ENCODE measurements around the gene AFF4. TPM values are rescaled to one million over a fixed set of nuclear protein-coding genes. Genes with fewer than 3 reads are reported as not detected.

Gene AFF4
- total RNA-seq, 1 donor from 2014 or later = 63.0 TPM

DNA sequence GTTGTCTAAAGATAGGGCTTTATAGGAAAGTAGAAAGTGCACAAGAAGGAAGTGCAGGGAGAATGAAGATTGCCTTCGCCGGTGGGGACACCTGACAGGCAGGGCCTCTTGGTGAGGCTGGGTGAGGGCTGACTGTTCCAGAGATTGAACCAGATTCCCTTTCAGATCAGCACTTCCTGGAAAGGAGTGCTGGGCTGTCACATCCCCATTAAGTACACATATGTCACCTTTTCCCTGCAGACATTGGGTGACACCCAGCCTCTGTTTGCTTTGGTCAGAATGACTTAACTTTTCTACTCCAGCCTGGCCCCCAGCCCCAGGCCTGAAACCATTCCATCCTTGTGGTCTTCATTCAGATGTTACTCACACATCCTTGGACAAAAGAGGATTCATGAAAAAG, 125.6 kb downstream of the AFF4 start:
- Histone ChIP-seq H3K9me3 (no peaks in the 10 kb centered on the region), H3K27me3 (no peaks in the 10 kb centered on the region), H3K4me3 (no peak overlapping the region), H3K4me1 (no peaks in the 10 kb centered on the region), H3K36me3 (no peaks in the 10 kb centered on the region), H3K27ac (no peak overlapping the region)
- DNase-seq (ENCODE audit: low spot score in 2 of 2) = peak in 1 of 2 donors; percentile 7
- intact Hi-C loops (cut with DNase I) = no loop called here
- TF ChIP-seq, protein P1, sequence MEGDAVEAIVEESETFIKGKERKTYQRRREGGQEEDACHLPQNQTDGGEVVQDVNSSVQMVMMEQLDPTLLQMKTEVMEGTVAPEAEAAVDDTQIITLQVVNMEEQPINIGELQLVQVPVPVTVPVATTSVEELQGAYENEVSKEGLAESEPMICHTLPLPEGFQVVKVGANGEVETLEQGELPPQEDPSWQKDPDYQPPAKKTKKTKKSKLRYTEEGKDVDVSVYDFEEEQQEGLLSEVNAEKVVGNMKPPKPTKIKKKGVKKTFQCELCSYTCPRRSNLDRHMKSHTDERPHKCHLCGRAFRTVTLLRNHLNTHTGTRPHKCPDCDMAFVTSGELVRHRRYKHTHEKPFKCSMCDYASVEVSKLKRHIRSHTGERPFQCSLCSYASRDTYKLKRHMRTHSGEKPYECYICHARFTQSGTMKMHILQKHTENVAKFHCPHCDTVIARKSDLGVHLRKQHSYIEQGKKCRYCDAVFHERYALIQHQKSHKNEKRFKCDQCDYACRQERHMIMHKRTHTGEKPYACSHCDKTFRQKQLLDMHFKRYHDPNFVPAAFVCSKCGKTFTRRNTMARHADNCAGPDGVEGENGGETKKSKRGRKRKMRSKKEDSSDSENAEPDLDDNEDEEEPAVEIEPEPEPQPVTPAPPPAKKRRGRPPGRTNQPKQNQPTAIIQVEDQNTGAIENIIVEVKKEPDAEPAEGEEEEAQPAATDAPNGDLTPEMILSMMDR (IDR thresholded peaks at IDR 0.05) = no peak

DNA sequence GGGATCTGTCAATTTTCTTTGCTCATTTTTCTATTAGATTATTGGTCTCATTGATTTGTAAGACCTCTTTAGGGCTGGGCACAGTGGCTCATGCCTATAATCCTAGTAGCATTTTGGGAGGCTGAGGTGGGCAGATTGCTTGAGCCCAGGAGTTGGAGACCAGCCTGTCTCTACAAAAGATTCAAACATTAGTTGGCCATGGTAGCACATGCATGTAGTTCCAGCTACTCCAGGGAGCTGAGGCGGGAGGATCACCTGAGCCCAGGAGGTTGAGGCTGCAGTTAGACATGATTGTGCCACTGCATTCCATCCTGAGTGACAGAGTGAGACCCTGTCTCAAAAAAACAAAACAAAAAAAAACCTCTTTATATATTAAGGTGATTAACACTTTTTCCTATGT, 126.6 kb downstream of the AFF4 start:
- H3K4me1 ChIP-seq = no peaks in the 10 kb centered on the region
- peak in 1 of 2 donors; percentile 3 for DNase-seq (ENCODE audit: low spot score in 2 of 2)
- no peaks in the 10 kb centered on the region for H3K9me3 ChIP-seq
- H3K27me3 ChIP-seq = no peaks in the 10 kb centered on the region
- no peaks in the 10 kb centered on the region for H3K36me3 ChIP-seq
- TF ChIP-seq, protein P1 (IDR thresholded peaks at IDR 0.05) = no peak
- no peak overlapping the region for H3K27ac ChIP-seq
- H3K4me3 ChIP-seq = no peak overlapping the region
- intact Hi-C loops (cut with DNase I) = no loop called here

DNA sequence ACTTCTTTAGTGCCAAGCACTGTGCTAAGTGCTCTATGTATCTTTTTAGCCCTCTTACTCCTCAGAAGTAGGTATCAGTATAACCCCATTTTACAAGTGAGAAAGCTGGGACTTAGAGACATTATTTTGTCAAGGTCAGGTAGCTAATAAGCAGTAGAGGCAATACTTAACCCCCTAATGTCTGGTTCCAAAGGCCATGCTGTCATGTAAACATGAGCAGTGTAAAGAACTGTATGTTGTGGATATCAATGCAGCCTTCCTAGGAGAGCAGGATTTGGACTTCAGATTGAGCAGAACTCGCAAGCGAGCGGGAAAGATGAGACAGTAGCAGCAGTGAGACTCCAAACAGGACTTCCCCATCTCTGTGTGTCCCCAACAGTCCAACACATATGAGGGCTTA, 129.4 kb downstream of the AFF4 start:
- DNase-seq (ENCODE audit: low spot score in 2 of 2) = no peak
- Histone ChIP-seq H3K4me3 (no peak overlapping the region), H3K27ac (no peak overlapping the region), H3K9me3 (no peaks in the 10 kb centered on the region), H3K36me3 (no peaks in the 10 kb centered on the region), H3K4me1 (peaks cover 5 to 9% of the 10 kb centered on the region in 2 donors), H3K27me3 (no peaks in the 10 kb centered on the region)
- TF ChIP-seq, protein P1 (IDR thresholded peaks at IDR 0.05) = no peak
- intact Hi-C loops (cut with DNase I) = loop anchor here (5.0 kb wide), 1 partner anchor 48 kb away; no protein-coding TSS in a partner anchor

DNA sequence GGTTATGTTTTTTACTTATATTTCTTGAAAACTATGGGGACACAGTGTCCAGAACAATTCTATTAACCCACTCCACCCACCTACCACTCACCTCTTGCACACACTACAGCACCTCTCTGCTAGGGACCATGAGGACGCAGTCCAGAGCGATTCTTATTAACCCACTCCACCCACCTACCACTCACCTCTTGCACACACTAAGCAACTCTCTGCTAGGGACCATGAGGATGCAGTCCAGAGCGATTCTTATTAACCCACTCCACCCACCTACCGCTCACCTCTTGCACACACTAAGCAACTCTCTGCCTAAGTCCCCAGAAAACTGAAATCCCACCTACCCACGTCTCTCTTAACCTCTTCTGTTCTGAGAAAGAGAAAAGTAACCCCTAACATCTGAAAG, 130.8 kb downstream of the AFF4 start:
- Histone ChIP-seq H3K9me3 (no peaks in the 10 kb centered on the region), H3K4me1 (peaks cover 5 to 9% of the 10 kb centered on the region in 2 donors), H3K4me3 (no peak overlapping the region), H3K27ac (no peak overlapping the region), H3K27me3 (no peaks in the 10 kb centered on the region), H3K36me3 (no peaks in the 10 kb centered on the region)
- DNase-seq (ENCODE audit: low spot score in 2 of 2) = no peak
- intact Hi-C loops (cut with DNase I) = loop anchor here (5.0 kb wide), 1 partner anchor 50 kb away; no protein-coding TSS in a partner anchor
- TF ChIP-seq, protein P1 (IDR thresholded peaks at IDR 0.05) = no peak

DNA sequence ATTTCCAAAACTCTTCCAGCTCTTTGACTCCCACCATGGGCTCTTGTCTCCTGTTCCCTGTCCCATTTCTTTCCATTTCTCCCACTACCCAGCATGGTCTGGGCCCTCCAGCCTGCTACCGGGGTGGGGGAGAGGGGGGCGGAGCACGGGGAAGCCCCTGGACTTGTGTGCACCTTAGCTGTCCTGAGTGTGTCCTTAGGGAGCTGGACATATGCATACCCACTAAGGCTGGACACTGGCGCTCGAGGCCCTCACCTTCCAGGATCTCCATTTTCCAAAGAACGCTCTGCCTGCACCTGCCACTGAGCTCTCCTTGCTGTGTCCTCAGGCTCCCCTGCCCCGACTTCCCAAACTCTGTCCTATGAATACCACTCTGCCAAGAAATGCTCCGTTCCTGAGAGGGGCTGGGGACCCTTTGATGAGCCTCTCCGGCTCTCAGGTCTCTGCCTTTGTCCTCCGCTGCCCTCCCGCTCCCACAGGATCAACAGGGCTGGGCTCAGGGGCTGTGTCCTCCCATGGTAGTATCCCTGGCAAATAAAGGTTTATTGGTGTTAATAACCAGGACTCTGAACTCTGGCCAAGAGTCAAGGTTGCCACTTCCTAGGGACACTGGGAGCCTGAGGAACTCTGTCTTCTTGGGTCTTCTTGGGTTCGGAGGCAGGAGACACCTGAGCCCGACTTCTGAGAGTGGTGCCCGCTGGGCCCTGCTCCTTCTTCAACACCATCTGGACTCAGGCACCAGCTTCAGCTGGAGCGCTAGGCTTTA, 132.2 kb downstream of the AFF4 start:
- intact Hi-C loops (cut with DNase I) = loop anchor here (5.0 kb wide), 1 partner anchor 51 kb away; no protein-coding TSS in a partner anchor
- H3K4me3 ChIP-seq = peak overlapping the region; percentile 74 to 78
- no peak overlapping the region for H3K27ac ChIP-seq
- H3K9me3 ChIP-seq = no peaks in the 10 kb centered on the region
- H3K4me1 ChIP-seq = peaks cover 5 to 9% of the 10 kb centered on the region in 2 donors
- DNase-seq (ENCODE audit: low spot score in 2 of 2) = no peak
- TF ChIP-seq, protein P1 (IDR thresholded peaks at IDR 0.05) = no peak
- H3K27me3 ChIP-seq = no peaks in the 10 kb centered on the region
- H3K36me3 ChIP-seq = no peaks in the 10 kb centered on the region
